ENCODE results near the gene SEMA4F.

Gene SEMA4F

GRCh38 chr2:74670263-74670662 is 16.2 kb downstream of the SEMA4F start:
- DNase-seq = no peak

DNA sequence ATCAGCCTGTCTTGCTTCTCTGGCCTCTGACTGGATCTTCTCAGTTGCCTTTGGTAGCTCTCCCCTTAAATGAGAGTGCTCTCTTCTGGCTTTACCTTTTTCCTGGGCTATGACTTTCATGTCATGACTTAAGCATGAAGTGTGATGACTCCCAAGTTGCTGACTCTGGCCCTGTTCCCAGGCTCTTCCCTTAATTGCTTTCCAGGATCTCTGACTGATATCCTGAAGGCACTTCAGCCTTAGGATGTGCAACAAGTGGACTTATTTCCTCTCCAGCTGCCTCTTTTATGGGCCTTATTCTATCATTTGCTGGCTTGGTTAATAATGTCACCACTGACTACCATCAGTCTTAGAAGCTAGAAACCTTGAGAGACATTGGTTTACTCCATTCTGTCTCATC is 17.4 kb downstream of the SEMA4F start:
- no peak for DNase-seq

- no peak for DNase-seq
These were observed 19.9 kb downstream of the SEMA4F start for GRCh38 chr2:74673826-74674528.

GRCh38 chr2:74675090-74675489 is 21.0 kb downstream of the SEMA4F start:
- no peak for DNase-seq

- DNase-seq = no peak
These were observed 22.3 kb downstream of the SEMA4F start for GRCh38 chr2:74676331-74676730.

DNA sequence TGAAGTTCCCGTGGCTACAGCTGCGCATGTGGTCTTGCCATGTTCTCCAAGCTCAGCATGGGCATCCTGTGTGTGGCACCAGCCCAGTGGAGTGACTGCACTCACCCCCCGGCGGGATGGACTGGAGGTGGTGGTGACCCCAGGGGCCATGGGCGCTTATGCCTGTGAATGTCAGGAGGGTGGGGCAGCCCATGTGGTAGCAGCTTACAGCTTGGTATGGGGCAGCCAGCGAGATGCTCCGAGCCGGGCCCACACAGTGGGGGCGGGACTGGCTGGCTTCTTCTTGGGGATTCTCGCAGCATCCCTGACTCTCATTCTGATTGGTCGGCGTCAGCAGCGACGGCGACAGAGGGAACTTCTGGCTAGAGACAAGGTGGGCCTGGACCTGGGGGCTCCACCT is 25.6 kb downstream of the SEMA4F start:
- no peak for DNase-seq

GRCh38 chr2:74682501-74682900 is 28.5 kb downstream of the SEMA4F start:
- DNase-seq = no peak

DNA sequence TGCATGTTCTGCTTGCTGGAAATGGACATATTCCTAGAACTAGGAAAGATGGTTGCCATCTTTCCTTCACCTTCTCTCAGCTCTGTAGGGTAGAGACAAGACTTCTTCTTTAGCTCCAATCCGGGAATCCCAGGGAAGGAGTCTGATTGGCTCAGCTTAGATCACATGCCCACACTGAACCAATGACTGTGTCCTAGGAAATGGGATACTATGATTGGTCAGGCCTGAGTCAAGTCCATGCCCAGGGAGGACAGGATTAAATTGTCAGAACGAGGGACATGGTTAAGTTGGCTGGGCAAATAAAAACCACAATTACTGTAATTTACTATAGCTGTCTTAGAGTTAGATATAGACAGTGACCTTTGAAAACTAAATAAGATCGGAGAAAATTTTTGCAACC is 31.4 kb downstream of the SEMA4F start:
- no peak for DNase-seq

DNA sequence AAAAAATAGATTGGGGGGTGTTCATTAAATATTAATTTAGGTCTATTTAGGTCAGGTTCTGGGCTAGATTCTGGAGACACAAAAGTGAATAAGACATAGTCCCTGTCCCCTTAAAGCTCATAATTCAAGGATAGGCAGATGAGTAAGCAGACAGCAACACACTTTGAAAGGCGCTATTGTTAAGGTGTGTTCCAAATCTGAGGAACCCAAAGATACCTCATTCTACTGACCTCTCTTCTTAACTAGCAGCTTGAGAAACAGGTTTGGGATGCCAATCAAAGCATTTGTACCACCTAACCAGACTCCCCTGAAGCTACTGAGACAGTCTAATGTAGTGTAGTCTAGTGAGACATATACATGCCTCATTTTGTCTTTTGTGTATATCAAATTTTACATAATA is 34.8 kb downstream of the SEMA4F start:
- DNase-seq = no peak

- DNase-seq = no peak
These were observed 35.6 kb downstream of the SEMA4F start for GRCh38 chr2:74689671-74690070.

GRCh38 chr2:74690571-74690970 is 36.5 kb downstream of the SEMA4F start:
- no peak for DNase-seq

DNA sequence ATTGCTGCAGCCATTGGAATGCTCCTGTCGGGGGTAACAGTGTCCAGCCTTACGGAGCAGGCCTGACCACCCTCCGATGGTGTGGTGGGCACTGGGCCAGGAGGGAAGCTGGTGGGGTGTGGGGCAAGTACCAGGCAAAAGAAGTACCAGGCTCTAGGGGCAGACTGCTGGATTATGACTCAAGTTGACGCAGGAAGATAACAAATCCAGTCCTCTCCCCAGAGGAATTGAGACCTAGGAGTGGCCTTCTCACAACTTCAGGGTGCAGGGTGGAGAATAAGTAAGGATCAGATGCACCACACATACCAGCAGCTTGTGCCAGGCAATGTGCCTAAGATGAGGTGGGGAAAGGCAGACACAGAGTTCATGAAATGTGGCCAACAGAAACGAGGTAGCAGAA is 37.9 kb downstream of the SEMA4F start:
- no peak for DNase-seq

GRCh38 chr2:74693213-74693612 is 39.2 kb downstream of the SEMA4F start:
- no peak for DNase-seq

DNA sequence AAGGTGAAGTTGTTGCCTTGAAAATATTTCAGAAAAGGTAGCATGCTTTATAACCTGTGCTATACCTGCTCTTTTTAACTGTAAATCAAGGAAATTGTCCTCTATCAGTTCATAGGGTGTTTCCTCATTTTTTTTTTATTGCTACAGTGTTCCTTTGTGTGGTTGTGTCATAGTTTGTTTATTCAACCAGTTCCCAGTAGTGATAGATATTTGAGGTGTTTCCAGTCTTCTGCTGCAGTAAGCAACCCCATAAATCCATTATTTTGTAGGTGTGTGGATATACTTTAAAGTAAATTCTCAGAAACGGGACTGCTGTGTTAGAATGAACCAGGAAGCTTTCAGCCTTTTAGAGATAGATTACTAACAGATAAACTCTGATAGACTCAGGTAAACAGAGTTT is 39.6 kb downstream of the SEMA4F start:
- DNase-seq = no peak

DNA sequence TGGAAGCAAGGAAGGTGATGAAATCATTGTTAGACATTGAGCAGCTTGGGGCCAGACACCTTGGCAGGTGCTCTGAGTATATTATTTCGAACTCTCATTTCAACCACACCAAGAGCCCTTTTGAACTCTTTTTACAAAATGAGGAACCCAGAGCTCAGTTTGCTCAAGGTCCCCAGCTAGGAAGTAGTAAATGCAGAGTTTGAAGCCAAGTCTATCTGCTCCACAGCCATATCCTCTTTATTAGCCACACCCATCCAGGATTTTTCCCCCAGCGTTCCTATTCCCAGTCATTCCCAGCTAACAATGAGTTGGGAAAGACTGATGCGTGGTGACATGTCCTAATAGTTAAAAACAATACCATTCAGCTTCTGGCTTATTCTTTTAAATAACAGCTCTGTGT is 40.2 kb downstream of the SEMA4F start:
- no peak for DNase-seq

- DNase-seq = no peak
These were observed 41.6 kb downstream of the SEMA4F start for GRCh38 chr2:74695663-74696062.

- DNase-seq = no peak
These were observed 42.8 kb downstream of the SEMA4F start for GRCh38 chr2:74696829-74697228.

GRCh38 chr2:74700643-74701372 is 46.8 kb downstream of the SEMA4F start:
- DNase-seq = no peak

DNA sequence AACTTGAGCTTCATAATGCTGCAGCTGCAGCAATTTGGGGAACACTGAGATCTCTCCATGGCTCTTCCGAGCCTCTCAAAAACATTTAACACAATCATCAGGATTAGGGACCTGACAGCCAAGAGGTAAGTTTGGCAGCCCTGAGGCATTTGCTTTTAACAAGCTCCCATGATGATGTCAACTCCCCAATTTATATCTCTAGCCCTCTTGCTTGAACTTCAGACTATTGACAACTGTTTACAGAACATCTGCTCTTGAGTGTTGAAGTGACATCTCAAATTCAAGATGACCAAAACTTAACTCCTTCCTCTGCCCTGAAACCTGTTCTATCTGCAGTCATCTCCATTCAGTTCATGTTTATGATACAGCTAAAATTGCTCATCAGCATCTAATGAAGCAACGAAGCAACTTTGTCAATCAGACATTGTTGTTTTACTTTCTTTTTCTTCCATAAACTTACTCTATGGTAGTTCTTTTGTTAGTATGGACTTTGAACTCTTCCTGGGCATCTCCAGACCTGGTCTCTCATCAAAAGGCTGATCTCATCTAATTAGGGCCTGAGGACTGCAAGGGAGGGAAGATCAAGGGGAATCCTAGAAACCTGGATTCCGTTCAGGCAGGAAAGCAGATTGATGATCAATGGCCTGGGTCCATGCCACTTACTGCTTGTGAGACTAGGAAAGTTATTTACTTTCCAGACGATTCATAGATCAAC is 48.1 kb downstream of the SEMA4F start:
- no peak for DNase-seq

GRCh38 chr2:74703373-74703772 is 49.3 kb downstream of the SEMA4F start:
- no peak for DNase-seq

DNA sequence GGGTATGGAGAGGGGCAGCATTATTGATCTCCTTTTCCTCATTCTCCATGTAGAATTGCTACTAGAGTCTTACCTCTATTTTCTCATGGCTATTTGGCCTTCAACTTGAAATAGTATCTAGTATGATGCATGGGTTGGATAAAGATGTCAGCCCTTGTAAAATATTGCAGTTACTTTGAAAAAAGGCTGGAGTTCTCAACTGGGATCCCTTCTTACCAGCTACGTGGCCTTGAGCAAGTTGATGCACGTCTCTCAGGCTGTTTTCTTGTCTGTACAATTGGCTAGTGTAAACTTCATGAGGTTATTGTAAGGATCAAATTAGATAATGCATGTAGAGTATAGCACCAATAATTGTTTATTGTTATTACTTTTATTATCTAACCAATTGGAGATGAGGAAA is 50.2 kb downstream of the SEMA4F start:
- no peak for DNase-seq

DNA sequence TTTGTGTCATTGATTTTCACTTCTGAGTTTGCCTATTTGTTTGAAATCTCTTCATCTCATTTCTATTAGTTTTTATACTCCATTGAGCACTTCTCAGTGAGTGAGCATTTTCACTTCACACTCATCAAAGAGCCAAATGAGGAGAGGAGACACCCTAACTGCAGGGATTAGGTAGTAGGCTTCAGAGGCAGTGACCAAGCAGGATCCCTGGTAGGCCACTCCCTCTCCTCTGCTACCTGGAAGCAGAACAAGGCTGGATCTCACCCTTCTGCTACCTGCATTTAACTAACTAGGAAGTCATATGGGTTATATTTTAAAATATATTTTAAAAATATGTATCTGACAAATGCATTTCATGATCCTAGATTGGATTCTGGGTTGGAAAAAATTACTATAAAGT is 52.7 kb downstream of the SEMA4F start:
- no peak for DNase-seq

- no peak for DNase-seq
These were observed 53.8 kb downstream of the SEMA4F start for GRCh38 chr2:74707837-74708236.

- no peak for DNase-seq
These were observed 54.2 kb downstream of the SEMA4F start for GRCh38 chr2:74708296-74708695.
